GM20431 (cell line): ENCODE measurements around the gene TMPRSS11E.
"Not testable (repeated sequence)": the region's sequence is repeated elsewhere in the genome, so short reads cannot be mapped to it uniquely, and the experiment has no call there.

Experiments
- in situ Hi-C: fragments of 300-500 bp; cut with MseI, MboI; formaldehyde crosslinking; loops from one replicate; pipeline ENCODE4 v1.15.0; 2020; ENCODE audit warnings: low sequenced_read_pairs; ENCODE audit not compliant: unreplicated experiment

The TMPRSS11E gene

DNA sequence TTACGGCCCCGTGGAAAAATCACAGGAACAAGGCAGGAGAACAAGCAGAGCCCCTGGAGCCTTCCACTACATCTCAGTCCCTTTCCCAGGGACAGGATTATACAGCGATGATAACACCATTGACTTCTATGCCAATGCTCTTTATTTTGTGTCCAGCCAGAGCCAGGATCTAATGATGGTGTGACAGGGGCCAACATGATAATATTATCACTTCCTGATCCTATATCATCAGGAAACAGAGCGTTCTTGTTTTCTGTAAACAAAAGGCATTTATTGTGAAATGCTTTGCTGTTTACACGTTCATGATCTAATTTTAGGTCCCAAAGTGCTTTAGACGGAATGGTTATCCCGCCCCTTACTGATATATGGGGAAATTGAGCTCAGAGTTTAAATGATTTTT, 12.8 kb downstream of the TMPRSS11E start:
- in situ Hi-C loops, result no loop called here

DNA sequence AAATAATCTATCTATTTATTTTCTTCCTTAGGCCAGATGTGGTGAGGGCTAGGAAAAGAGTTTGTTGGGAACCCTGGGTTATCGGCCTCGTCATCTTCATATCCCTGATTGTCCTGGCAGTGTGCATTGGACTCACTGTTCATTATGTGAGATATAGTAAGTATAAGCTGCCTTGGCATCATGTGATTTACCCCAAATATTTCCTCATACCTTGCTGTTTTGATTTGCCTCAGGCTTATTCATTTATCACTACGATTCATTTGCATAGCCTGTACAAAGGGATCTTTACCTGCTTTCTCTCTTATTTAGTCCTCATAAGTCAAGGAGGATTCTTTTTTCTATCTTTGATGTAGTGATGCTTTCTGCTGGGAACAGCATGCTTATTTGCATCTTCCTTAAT, 14.5 kb downstream of the TMPRSS11E start:
- in situ Hi-C loops, result no loop called here

DNA sequence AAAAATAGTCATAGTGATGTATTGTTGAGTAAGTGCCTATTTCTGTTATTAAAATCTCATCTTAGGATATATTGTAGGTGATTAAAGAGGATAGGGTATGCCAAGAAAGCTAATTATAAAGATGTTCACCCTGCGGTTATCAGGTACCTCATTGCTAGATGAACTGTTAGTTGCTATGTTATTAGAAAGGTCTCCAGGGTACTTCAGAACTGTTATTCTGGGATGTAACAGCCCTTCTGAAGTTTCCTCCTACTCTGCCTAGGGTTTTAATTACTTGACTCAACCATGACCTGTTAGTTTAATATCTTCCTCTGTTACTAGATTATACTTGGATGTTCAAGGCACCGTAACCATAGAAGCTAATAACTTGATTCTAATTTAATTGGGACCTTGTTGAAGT, 15.4 kb downstream of the TMPRSS11E start:
- in situ Hi-C loops, result no loop called here

DNA sequence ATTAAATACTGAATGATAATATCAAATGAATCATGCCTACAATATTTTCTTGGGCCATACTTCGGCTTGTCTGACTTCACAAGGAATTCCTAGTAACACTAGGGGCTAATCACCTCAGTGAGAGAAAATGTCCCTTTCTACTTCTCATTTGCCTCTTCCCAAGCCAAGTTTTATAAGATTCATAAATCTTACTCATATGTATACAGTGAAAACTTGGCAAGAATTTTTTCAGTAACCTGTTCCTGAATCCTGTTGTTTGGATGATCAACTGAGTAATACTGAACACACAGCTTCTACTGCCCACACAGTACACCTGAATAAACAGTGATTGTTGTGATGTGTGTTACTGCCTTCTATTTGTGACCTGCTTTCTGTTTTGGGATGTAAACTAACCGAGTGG, 16.5 kb downstream of the TMPRSS11E start:
- in situ Hi-C loops, result no loop called here

DNA sequence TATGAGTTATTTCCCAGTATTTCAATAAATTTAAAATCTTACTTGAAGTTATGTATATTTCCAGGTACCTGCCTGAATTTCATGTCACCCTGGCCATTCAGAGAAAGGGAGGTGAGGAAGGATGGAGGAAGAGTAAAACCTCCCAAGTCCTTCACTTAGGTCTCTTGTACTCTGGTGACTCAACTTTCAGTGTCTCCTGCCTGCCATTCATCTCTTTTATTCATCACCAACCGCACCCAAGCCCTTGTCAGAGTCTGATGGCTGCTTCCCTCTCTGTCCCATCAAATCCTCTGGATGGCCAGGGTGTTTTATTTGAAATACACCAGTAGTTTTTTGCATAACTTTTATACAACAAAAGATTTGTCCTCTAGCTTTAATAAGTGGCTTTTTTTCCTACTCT, 17.8 kb downstream of the TMPRSS11E start:
- in situ Hi-C loops, result no loop called here

DNA sequence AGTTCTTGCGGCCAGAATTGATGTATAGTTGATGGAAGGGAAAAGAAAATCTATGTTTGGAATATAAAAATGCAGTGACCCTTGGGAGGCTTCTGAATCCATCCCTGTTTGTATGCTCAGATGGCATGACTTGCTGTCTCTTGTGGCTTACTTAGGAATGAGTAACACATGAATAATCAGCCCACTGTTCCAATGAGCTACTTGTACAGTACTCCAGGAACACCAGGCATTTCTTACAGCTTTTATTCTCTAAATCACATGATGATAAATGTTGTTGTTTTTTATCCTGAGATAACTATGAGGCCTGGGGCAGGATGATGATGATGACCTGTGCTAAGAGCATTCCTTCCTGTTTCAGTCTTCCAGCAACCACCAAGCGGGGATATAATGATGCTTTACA, 18.9 kb downstream of the TMPRSS11E start:
- in situ Hi-C loops, result no loop called here

DNA sequence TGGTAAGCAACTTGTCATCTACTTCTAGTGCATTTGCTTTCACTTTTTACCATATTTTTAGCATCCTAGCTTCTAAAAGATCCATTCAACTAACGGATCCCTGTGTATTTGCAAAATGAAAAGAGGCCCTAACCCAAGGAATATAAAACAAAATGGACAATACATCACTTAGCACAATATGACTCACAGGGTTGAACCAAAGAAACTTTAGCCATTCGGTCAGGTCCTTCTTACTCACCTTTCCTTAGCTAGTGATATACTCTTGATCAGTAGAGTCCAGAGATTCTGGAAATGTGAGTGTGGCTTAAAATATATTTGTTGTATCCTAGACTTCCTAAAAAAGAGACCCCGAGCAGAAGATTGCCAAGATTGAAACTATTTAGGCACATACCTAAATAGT, 19.5 kb downstream of the TMPRSS11E start:
- in situ Hi-C loops, result no loop called here

DNA sequence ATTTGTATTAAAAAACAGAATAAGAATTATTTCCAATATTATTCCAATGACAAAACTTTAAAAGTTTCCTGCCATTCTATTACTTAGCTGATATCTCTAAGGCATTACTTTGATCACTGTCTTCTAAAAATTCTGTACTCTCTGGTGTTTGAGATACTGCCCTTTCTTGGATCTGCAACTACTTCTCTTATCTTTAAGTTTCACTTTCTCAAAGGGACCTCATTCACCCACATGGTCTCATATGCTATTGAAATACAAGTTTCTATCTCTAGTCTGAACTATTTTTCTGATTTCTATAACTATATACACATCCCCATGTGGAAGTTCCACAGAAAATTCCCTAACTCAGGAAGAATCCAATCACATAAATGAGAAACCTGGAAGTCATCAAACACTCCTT, 22.2 kb downstream of the TMPRSS11E start:
- in situ Hi-C loops, result no loop called here

DNA sequence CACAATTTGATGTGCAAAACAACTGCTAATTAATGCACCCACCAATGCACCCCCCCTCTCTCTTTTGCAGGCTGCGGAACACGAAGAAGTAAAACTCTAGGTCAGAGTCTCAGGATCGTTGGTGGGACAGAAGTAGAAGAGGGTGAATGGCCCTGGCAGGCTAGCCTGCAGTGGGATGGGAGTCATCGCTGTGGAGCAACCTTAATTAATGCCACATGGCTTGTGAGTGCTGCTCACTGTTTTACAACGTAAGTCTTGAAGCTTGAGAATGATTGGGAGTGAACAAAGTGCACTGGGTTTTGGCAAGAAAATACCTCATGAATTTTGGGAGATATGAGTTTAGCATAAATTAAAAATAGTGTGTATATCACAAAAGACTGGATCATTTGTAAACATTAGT, 28.9 kb downstream of the TMPRSS11E start:
- in situ Hi-C loops, result loop anchor here (25.0 kb wide), 1 partner anchor 711 kb away; no protein-coding TSS in a partner anchor

DNA sequence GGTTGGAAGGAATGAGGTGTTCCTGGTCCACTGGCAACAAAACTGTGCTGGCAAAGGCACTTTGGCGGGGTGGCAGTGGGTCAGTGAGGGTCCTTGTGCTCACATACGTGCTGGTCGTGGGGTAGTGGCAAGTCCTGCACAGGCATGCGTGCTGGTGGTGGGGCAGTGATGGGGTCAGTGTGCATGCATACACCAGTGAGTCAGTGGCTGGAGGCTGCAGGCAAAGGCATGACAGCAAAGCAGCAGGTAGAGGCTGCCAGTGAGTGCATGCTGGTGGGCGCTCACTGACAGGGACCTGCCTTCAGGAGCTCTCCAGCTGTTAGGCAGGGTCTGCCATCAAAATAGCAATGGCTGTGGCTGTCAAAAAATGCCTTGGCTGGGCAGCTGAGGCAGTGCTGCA, 42.1 kb downstream of the TMPRSS11E start:
- in situ Hi-C loops, result loop anchor here (25.0 kb wide), 1 partner anchor 698 kb away; no protein-coding TSS in a partner anchor

DNA sequence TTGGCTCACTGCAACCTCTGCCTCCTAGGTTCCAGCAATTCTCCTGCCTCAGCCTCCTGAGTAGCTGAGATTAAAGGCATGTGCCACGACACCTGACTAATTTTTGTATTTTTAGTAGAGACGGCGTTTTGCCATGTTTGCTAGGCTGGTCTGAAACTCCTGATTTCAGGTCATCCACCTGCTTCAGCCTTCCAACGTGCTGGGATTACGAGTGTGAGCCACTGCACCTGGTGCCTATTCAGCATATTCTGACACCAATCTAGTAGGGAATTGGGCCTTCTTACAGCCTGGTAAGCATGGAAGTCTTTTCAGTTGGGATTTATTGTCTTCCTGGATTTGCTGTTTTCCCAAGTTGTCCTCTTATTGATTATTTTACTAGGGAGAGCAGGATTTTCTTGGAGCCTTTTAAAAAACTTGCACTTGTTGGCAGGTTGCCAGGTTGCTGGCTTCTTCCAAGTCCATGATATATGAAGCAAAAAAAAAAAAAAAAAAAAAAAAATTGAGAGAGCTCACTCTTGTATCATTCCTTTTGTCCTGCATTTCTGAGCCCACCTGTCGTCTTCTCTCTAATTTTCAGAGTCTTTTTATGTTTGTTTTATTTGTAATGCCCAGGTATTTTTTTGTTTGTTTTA, 43.7 kb downstream of the TMPRSS11E start:
- in situ Hi-C loops, result loop anchor here (25.0 kb wide), 1 partner anchor 696 kb away; no protein-coding TSS in a partner anchor

DNA sequence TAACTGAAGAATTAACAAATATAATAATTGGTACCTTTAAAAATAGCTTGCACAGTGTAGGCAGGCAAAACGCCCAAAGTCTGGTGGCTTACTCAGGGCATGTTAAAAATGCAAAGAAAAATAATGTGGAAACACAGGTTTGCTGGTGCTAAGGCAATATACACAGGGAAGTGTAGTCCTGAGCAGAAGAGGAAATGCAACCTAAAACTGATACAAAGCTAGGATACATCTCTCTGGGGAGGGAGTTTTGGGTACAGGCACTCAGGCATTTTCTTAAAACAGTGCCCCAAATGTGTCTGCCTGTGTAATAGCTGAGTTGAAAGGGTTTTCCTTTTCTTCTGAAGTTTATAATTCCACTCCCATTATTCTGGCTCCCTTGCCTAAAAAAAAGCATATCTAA, 47.4 kb downstream of the TMPRSS11E start:
- in situ Hi-C loops, result loop anchor here (25.0 kb wide), 1 partner anchor 693 kb away; no protein-coding TSS in a partner anchor

DNA sequence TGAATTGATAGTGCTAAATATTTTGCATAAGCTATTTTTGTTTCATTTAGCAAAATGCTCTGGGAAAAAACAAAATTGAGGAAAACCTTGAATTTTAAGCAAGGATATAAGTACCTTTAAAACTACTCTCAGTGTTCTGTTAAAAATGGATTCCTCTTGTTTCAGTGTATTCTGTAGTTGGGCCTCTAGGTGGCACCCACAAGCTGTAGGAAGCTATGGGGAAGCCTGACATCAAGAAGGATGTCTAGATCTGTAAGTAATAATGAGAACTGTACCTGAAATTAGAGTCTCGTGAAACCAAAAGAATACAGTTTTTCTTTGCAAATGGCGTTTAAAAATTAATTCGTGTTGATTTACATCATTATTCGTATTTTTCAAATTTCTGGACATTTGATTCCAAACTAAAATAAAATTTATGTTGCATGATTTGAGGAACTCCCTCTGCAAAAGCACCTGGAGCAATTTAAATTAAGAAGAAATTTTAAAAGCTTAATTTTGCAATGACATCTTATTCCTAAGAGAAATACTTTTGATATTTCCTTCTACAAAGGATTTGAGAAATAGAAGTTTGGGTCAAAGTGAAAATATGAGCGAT, 51.2 kb downstream of the TMPRSS11E start:
- in situ Hi-C loops, result loop anchor here (25.0 kb wide), 1 partner anchor 689 kb away; no protein-coding TSS in a partner anchor

DNA sequence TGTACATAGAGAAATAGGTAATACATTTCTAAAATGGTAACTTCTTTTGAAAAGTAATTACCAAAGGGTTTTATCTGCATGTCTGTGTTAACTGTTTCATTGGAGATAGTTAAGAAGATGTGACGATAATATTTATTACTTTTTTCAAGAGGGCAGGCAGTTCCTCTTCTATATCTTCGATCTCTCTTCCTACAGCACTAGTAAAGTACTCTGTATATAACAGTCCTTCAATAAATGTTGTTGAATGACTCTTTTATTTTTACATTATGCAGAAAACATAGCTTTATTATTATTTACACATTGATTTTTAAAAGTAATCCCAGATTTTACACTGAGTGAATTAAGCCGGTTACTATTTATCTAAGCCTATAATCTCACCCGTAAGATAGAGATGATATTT, 51.8 kb downstream of the TMPRSS11E start:
- in situ Hi-C loops, result loop anchor here (25.0 kb wide), 1 partner anchor 688 kb away; no protein-coding TSS in a partner anchor

DNA sequence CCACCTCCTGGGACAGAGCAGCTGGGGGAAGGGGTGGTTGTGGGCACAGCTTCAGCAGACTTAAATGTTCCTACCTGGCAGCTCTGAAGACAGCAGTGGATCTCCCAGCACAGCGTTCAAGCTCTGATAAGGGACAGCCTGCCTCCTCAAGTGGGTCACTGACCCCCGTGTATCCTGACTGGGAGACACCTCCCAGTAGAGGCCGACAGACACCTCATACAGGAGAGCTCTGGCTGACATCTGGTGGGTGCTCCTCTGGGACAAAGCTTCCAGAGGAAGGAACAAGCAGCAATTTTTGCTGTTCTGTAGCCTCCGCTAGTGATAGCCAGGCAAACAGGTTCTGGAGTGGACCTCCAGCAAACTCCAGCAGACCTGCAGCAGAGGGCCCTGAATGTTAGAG, 56.2 kb downstream of the TMPRSS11E start:
- in situ Hi-C loops, result not testable (repeated sequence)

DNA sequence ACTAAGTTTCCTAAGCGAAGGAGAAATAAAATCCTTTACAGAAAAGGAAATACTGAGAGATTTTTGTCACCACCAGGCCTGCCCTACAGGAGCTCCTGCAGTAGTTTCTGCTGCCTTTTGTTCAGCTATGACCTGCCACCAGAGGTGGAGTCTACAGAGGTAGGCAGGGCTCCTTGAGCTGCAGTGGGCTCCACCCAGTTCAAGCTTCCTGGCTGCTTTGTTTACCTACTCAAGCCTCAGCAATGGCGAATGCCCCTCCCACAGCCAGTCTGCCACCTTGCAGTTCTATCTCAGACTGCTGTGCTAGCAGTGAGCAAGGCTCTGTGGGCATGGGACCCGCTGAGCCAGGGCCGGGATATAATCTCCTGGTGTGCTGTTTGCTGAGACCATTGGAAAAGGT, 57.6 kb downstream of the TMPRSS11E start:
- in situ Hi-C loops, result not testable (repeated sequence)

DNA sequence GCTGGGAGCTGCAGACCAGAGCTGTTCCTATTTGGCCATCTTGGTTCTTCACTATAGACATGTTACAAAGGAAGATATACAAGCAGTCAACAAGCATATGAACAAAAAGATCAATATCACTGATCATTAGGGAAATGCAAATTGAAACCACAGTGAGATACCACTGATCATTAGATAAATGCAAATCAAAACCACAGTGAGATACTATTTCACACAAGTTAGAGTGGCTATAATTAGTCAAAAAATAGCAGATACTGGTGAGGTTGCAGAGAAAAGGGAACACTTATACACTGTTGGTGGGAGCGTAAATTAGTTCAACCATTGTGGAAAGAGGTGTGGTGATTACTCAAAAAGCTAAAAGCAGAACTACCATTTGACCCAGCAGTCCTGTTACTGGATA, 58.2 kb downstream of the TMPRSS11E start:
- in situ Hi-C loops, result not testable (repeated sequence)

DNA sequence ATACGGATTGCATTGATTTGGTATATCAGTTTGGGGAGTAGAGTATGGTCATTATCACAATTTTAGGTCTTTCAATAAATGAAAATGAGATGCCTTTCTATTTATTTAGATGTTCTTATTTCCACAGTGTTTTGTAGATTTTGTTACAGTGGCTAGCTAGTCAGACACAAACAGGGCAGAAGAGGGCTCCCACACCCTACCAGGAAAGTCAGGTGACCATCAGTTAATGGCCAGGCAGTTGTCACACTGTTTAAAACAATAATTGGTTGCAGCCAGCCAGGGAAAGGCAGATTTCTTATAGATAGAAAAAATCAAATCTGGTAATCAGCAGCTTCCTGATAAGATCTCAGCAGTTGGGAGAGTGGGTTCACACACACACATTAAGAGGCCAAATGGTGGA, 71.6 kb downstream of the TMPRSS11E start:
- in situ Hi-C loops, result no loop called here

DNA sequence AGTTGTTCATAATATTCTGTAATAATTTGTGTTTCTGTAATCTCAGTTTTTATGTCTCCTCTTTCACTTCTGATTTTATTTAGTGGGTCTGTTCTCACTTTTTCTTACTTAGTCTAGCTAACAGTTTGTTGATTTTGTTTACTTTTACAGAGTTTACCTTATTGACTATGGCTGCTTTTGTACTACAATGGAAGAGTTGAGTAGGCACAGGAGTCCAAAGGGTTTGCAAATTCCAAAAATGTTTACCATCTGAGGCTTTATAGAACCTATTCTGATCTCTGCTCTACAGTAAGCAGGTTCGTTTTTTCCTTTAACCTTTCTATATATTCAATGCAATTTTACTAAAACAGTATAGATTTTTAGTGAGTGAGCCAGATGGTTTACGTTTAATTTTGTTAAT, 73.7 kb downstream of the TMPRSS11E start:
- in situ Hi-C loops, result no loop called here

DNA sequence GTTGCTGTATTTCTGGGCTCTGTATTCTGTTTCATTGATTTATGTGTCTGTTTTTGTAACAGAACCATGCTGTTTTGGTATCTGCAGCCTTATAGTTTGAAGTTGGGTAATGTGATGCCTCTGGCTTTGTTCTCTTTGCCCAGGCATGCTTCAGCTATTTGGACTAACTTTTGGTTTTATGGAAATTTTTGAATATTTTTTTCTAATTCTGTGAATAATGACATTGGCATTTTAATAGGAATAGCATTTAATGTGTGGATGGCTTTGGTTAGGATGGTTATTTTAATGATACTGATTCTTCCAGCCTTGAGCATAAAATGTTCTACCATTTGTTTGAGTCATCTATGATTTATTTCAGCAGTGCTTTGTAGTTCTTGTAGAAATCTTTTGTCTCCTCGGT, 75.0 kb downstream of the TMPRSS11E start:
- in situ Hi-C loops, result not testable (repeated sequence)

DNA sequence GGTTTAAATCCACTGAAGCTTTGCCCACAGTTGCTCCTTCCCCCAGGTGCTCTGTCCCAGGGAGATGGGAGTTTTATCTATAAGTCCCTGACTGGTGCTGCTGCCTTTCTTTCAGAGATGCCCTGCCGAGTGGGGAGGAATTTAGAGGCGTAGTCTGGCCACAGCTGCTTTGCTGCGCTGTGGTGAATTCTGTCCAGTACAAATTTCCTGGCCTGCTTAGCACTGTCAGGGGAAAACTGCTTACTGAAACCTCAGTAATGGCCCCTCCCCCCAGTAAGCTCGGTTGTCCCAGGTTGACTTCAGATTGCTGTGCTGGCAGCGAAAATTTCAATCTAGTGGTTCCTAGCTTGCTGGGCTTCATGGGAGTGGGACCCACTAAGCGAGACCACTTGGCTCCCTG, 88.7 kb downstream of the TMPRSS11E start:
- in situ Hi-C loops, result no loop called here

DNA sequence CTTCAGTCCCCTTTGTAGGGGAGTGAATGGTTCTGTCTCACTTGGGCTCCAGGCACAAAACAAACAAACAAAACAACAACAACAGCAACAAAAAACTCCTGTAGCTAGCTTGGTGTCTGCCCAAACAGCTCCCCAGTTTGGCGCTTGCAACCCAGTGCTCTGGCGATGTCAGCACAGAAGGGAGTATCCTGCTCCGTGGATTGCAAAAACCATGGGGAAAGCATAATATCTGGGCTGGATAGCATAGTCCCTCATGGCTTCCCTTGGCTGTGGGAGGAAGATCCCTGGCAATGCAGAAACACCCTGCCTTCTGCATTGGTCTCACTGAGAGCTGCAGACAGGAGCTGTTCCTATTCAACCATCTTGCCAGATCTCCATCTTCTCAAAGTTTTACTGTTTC, 89.1 kb downstream of the TMPRSS11E start:
- in situ Hi-C loops, result no loop called here
